Measurements from ENCODE around the gene OCA2.

- TF ChIP-seq, protein P1, sequence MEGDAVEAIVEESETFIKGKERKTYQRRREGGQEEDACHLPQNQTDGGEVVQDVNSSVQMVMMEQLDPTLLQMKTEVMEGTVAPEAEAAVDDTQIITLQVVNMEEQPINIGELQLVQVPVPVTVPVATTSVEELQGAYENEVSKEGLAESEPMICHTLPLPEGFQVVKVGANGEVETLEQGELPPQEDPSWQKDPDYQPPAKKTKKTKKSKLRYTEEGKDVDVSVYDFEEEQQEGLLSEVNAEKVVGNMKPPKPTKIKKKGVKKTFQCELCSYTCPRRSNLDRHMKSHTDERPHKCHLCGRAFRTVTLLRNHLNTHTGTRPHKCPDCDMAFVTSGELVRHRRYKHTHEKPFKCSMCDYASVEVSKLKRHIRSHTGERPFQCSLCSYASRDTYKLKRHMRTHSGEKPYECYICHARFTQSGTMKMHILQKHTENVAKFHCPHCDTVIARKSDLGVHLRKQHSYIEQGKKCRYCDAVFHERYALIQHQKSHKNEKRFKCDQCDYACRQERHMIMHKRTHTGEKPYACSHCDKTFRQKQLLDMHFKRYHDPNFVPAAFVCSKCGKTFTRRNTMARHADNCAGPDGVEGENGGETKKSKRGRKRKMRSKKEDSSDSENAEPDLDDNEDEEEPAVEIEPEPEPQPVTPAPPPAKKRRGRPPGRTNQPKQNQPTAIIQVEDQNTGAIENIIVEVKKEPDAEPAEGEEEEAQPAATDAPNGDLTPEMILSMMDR (IDR thresholded peaks at IDR 0.05) = no peak
- TF ChIP-seq POLR2A (IDR thresholded peaks at IDR 0.05) = no peak
These were observed 290.9 kb downstream of the OCA2 start for GRCh38 chr15:27808182-27808581.
